Prostate gland (tissue), 2 donors: ENCODE measurements around the gene KAZN. TPM values are rescaled to one million over a fixed set of nuclear protein-coding genes. Genes with fewer than 3 reads are reported as not detected.

Experiments
- DNase-seq: peaks from one replicate; pipeline ENCODE4 v3.0.0-alpha.2; 2019; ENCODE audit warnings: low spot score
- H3K27ac ChIP-seq, 2 donors: fragments of 200-600 bp; sonication (generic); 2 replicates each; pipeline ENCODE4 v1.5.1; 2017 to 2019
- H3K27me3 ChIP-seq: fragments of 200-600 bp; sonication (generic); replicated peaks from 2 replicates; pipeline ENCODE4 v1.5.1; 2019; ENCODE audit not compliant: insufficient read depth
- H3K36me3 ChIP-seq, 2 donors: fragments of 200-600 bp; sonication (generic); 1 replicate in 1 of 2; 2 replicates in 1 of 2; pipeline versions ENCODE4 v1.5.1 to v1.8.1; 2017 to 2019
- H3K4me1 ChIP-seq: fragments of 200-600 bp; sonication (generic); replicated peaks from 2 replicates; pipeline ENCODE4 v1.5.1; 2019
- H3K4me3 ChIP-seq, 2 donors: fragments of 200-600 bp; sonication (generic); 2 replicates each; pipeline ENCODE4 v1.5.1; 2017 to 2019
- H3K9me3 ChIP-seq: fragments of 200-600 bp; sonication (generic); 2 replicates; pipeline ENCODE4 v1.5.1; 2017
- POLR2A ChIP-seq: fragments of 450-650 bp; IDR thresholded peaks from one replicate; pipeline ENCODE4 v1.6.1; 2016; ENCODE audit warnings: antibody characterized with exemption, mild to moderate bottlenecking
- POLR2AphosphoS5 ChIP-seq: sonication (generic); formaldehyde crosslinking; IDR thresholded peaks from one replicate; pipeline ENCODE4 v1.6.1; 2017; ENCODE audit warnings: antibody characterized with exemption
- WGBS: methylation state at CpG from one replicate; pipeline ENCODE4 v1.1.5; 2018; 5-methylcytosine and 5-hydroxymethylcytosine counted together
- intact Hi-C: fragments of 100-400 bp; cut with DNase I; formaldehyde crosslinking; loops from one replicate; pipeline ENCODE4 v1.14.2; 2022
- total RNA-seq, 2 donors: library from RNA; depleted of rRNA; stranded (reverse); fragments of >200 nt; gene quantifications; one replicate each; pipeline ENCODE4 v1.1.0, GENCODE V29; 2016
- TF ChIP-seq, protein P1 (sequence below), 4 experiments: fragments of 200-600 bp in 2 of 4; fragments of 450-650 bp in 2 of 4; sonication (generic) in 2 of 4; IDR thresholded peaks; 1 replicate in 3 of 4; 2 replicates in 1 of 4; pipeline ENCODE4 v1.5.1; 2016 to 2019; ENCODE audit warnings: antibody characterized with exemption in 4 of 4, mild to moderate bottlenecking in 2 of 4, moderate library complexity in 2 of 4

Gene KAZN
- total RNA-seq, 2 donors from 2014 or later = 8.3 to 12.7 TPM

DNA sequence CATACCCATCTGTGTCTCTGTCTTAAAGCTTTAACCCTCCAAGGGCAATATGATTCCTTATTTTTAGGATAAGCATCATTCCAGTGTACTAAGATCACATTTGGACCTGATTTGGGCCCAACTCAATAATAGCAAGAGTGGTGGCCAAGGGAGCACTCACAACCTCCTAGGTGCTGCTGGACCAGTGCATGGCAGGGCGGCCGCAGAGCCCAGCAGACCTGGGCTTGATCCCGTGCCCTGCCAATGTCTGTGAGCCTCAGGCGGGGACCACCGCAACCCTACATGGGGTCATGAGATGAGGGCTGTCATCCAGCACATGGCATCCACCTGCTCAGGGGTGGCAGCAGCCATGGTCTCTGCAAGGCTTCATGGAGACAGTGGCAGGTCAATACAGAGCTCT lies 353.3 kb downstream of the KAZN start:
- H3K9me3 ChIP-seq = no peaks in the 10 kb centered on the region
- TF ChIP-seq POLR2AphosphoS5 (no peak), POLR2A (no peak)
- TF ChIP-seq, protein P1, sequence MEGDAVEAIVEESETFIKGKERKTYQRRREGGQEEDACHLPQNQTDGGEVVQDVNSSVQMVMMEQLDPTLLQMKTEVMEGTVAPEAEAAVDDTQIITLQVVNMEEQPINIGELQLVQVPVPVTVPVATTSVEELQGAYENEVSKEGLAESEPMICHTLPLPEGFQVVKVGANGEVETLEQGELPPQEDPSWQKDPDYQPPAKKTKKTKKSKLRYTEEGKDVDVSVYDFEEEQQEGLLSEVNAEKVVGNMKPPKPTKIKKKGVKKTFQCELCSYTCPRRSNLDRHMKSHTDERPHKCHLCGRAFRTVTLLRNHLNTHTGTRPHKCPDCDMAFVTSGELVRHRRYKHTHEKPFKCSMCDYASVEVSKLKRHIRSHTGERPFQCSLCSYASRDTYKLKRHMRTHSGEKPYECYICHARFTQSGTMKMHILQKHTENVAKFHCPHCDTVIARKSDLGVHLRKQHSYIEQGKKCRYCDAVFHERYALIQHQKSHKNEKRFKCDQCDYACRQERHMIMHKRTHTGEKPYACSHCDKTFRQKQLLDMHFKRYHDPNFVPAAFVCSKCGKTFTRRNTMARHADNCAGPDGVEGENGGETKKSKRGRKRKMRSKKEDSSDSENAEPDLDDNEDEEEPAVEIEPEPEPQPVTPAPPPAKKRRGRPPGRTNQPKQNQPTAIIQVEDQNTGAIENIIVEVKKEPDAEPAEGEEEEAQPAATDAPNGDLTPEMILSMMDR (IDR thresholded peaks at IDR 0.05) = no peak
- no peaks in the 10 kb centered on the region for H3K36me3 ChIP-seq
- H3K27ac ChIP-seq = no peak overlapping the region
- no peak for DNase-seq
- no peak overlapping the region for H3K4me3 ChIP-seq
- H3K4me1 ChIP-seq = no peaks in the 10 kb centered on the region
- 97% methylated on average over 5 of the region's 5 CpGs for WGBS
- H3K27me3 ChIP-seq = no peaks in the 10 kb centered on the region
- intact Hi-C loops = no loop called here

DNA sequence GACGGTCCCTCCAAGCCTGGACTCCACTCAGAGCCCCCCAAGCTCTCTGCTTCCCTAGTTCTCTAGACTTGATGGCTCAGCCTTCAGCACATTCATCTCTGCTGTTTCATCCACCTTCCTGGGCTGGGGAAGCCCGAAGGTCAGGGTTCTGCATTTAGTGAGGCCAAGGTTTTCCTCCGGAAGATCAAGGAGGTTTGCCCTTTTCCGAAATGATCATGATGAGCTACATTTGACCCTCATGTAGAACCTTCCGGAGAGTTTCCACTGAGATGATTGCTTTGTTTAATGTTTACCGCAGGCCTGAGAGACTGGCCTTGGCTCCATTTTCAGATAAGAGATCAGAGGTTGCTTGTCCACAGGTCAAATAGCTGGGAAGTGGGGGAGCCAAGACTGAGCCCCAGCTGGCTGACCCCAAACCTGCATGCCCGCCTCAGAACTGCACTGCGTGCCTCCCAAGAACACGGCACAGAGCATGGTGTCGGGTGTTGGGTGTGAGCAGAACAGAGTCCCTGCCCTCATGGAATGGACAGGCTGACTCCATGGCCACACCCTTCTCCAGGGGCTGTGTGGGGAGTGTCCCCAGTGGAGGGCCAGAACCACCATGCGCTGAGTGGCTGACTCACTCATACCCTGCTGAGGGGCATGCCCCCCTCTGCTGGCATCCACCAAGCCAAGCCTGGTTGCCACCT lies 354.3 kb downstream of the KAZN start:
- Histone ChIP-seq H3K9me3 (no peaks in the 10 kb centered on the region), H3K27me3 (no peaks in the 10 kb centered on the region), H3K4me3 (no peak overlapping the region), H3K4me1 (no peaks in the 10 kb centered on the region), H3K27ac (no peak overlapping the region), H3K36me3 (no peaks in the 10 kb centered on the region)
- TF ChIP-seq, protein P1 (IDR thresholded peaks at IDR 0.05) = no peak
- TF ChIP-seq POLR2A = no peak
- no peak for TF ChIP-seq POLR2AphosphoS5
- no peak for DNase-seq
- intact Hi-C loops = no loop called here
- 90% methylated on average over 11 of the region's 11 CpGs for WGBS

DNA sequence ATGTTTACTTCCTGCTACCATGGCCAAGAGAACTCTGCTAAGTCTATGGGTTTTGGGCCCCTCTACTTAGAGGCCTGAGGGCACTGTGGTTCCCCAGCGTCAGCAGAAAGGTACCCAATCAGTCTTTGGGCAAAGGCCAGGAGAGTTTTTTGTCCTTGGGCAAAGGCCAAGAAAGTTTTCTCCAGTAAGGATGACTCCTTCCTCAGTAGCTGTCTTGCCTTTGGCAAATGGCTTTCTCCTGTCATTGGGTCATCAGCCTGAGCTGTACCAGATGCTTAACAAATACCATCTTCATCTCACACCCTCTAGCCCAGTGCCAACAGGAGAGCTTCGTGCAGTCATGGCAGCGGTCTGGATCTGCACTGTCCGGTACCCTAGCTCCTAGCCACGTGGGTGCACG lies 355.7 kb downstream of the KAZN start:
- H3K4me3 ChIP-seq = no peak overlapping the region
- 81% methylated on average over 6 of the region's 6 CpGs for WGBS
- no peaks in the 10 kb centered on the region for H3K4me1 ChIP-seq
- intact Hi-C loops = no loop called here
- no peak overlapping the region for H3K27ac ChIP-seq
- H3K36me3 ChIP-seq = no peaks in the 10 kb centered on the region
- no peaks in the 10 kb centered on the region for H3K9me3 ChIP-seq
- no peak for DNase-seq
- H3K27me3 ChIP-seq = no peaks in the 10 kb centered on the region
- no peak for TF ChIP-seq POLR2A
- TF ChIP-seq POLR2AphosphoS5 = no peak
- TF ChIP-seq, protein P1 (IDR thresholded peaks at IDR 0.05) = no peak

DNA sequence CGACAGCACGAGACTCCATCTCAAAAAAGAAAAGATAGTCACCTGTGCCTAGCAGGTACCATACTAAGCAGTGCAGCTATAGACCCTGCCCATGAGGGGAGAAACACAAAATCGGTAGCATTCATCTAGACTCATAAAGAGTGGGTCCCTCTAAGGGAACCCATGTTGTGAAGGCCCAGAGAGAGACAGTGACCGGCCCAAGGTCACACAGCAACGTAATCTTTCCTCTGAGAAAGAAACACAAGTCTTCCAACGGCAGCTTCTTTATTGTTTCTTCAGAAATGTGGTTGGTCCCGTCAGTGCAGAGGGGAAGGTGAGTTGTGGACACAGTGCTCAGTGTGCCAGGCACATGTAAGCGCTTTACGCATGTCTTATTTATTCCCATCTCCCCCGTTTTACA lies 356.4 kb downstream of the KAZN start:
- Histone ChIP-seq H3K9me3 (no peaks in the 10 kb centered on the region), H3K4me3 (no peak overlapping the region), H3K4me1 (no peaks in the 10 kb centered on the region), H3K36me3 (no peaks in the 10 kb centered on the region), H3K27ac (no peak overlapping the region), H3K27me3 (no peaks in the 10 kb centered on the region)
- intact Hi-C loops = no loop called here
- no peak for TF ChIP-seq POLR2A
- TF ChIP-seq POLR2AphosphoS5 = no peak
- TF ChIP-seq, protein P1 (IDR thresholded peaks at IDR 0.05) = no peak
- 90% methylated on average over 10 of the region's 10 CpGs for WGBS
- no peak for DNase-seq

DNA sequence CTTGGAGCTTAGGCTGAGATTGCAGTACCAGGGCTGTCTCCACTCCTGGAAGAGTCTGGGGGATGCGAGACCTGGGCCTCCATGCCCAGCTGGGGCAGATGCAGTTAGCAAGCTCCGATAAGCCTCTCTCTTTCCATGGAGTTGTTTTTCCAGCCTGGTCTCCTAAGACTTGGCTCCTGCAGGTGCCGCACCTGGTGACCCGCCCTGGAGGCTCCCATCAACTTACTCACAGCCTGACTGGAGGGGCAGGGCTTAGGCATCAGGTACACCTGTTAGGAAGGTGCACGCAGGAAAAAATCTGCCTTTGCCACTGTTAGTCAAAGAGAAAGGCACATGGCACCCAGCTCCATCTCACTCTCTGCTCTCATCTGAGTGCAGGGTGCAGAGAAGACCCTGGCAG lies 356.9 kb downstream of the KAZN start:
- H3K36me3 ChIP-seq = no peaks in the 10 kb centered on the region
- H3K27me3 ChIP-seq = no peaks in the 10 kb centered on the region
- H3K27ac ChIP-seq = no peak overlapping the region
- 81% methylated on average over 5 of the region's 5 CpGs for WGBS
- TF ChIP-seq POLR2A = no peak
- TF ChIP-seq, protein P1 (IDR thresholded peaks at IDR 0.05) = no peak
- TF ChIP-seq POLR2AphosphoS5 = no peak
- intact Hi-C loops = no loop called here
- DNase-seq = no peak
- H3K4me1 ChIP-seq = no peaks in the 10 kb centered on the region
- H3K9me3 ChIP-seq = no peaks in the 10 kb centered on the region
- no peak overlapping the region for H3K4me3 ChIP-seq
